Mucosa of descending colon (tissue), 3 donors: Measurements from ENCODE around the gene SUPT20H. TPM values are rescaled to one million over a fixed set of nuclear protein-coding genes. Genes with fewer than 3 reads are reported as not detected.

Experiments
- ATAC-seq: fragments of 200-7000 bp; cut with Tn5 transposase; one replicate; pipeline ENCODE4 v1.9.1; 2020; ENCODE audit warnings: mild to moderate bottlenecking, moderate library complexity
- DNase-seq, 3 donors: peaks; one replicate each; pipeline ENCODE4 v3.0.0-alpha.2; 2020
- H3K36me3 ChIP-seq: fragments of 200-600 bp; one replicate; pipeline ENCODE4 v1.8.0; 2021; ENCODE audit warnings: low read depth, mild to moderate bottlenecking
- H3K4me1 ChIP-seq: fragments of 200-600 bp; one replicate; pipeline ENCODE4 v1.8.0; 2021; ENCODE audit warnings: low read depth, mild to moderate bottlenecking
- H3K4me3 ChIP-seq: fragments of 200-600 bp; one replicate; pipeline ENCODE4 v1.8.0; 2021; ENCODE audit warnings: mild to moderate bottlenecking
- H3K9me3 ChIP-seq: fragments of 200-600 bp; one replicate; pipeline ENCODE4 v1.8.0; 2021; ENCODE audit warnings: mild to moderate bottlenecking
- intact Hi-C, 2 donors: fragments of 100-400 bp; cut with DNase I in 1 of 2; cut with micrococcal nuclease in 1 of 2; formaldehyde crosslinking; loops; one replicate each; pipeline versions ENCODE4 v1.11.0 to v1.11.1; 2022; cut with DNase I, micrococcal nuclease
- total RNA-seq, 3 donors: library from RNA; stranded (reverse); fragmentation: NEBNext Ultra II Directional in 2 of 3; extraction: Animal tissue kit (Norgen Biotek cat#: 25700) in 2 of 3; gene quantifications; one replicate each; pipeline versions ENCODE4 v1.2.1 to v1.2.4, GENCODE V29; 2021 to 2023
- TF ChIP-seq, protein P1 (sequence below): fragments of 200-600 bp; IDR thresholded peaks from one replicate; pipeline ENCODE4 v1.8.0; 2022; ENCODE audit warnings: antibody characterized with exemption, mild to moderate bottlenecking
- donor health status: DM: no; HTN: no; CAD: no; lungs with moderate emphysema.
- donor health status: DM: no; HTN: no; CAD: no.
- donor health status: DM: no; HTN: yes; CAD: no.

The SUPT20H gene
- total RNA-seq, 3 donors from 2014 or later, result 47.7 to 56.9 (median 56.4) TPM

DNA sequence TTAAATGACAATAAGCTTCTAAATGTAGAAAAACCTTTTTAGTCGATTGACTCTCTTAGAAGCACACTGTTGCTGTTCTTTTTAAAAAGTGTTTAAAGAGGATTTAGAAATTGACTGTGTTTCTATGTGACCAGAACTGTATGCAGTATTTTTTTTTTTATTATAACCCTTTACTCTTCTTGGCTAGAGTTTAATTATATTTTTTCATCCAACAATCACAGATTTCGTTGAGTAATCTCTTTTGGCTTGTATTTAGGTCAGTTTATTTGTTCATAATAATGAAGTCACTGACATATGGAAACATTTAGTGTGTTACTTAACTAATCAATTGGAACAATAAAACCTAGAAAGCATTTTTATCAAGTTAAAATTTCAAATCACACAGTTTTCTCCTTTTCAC is 26.1 kb upstream of the SUPT20H start:
- H3K36me3 ChIP-seq, result no peaks in the 10 kb centered on the region
- H3K4me1 ChIP-seq, result no peaks in the 10 kb centered on the region
- H3K9me3 ChIP-seq, result no peaks in the 10 kb centered on the region
- DNase-seq, result no peak
- TF ChIP-seq, protein P1, sequence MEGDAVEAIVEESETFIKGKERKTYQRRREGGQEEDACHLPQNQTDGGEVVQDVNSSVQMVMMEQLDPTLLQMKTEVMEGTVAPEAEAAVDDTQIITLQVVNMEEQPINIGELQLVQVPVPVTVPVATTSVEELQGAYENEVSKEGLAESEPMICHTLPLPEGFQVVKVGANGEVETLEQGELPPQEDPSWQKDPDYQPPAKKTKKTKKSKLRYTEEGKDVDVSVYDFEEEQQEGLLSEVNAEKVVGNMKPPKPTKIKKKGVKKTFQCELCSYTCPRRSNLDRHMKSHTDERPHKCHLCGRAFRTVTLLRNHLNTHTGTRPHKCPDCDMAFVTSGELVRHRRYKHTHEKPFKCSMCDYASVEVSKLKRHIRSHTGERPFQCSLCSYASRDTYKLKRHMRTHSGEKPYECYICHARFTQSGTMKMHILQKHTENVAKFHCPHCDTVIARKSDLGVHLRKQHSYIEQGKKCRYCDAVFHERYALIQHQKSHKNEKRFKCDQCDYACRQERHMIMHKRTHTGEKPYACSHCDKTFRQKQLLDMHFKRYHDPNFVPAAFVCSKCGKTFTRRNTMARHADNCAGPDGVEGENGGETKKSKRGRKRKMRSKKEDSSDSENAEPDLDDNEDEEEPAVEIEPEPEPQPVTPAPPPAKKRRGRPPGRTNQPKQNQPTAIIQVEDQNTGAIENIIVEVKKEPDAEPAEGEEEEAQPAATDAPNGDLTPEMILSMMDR, result no peak
- intact Hi-C loops, result no loop called here
- no peak overlapping the region for H3K4me3 ChIP-seq
- ATAC-seq, result no peak

DNA sequence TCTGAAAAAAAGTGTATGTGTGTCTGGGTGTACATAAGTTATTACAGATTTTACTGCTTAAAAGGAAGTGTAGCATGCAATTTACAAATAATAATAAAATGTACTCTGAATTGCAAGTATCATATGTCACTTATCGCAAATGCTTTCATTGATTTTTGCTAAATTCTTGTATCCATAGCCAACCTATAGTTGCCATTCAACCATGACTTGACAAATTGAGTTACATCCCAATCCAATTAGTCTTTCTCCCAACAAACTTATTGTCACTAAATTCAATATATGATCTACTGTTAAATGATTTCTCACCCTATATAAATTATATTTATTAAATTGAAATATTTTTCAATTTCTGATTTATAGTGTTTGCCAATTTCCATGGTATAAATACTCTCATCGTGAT is 17.3 kb upstream of the SUPT20H start:
- no peak for ATAC-seq
- intact Hi-C loops, result loop anchor here (10.0 kb wide), 1 partner anchor 528 kb away; no protein-coding TSS in a partner anchor
- Histone ChIP-seq H3K36me3 (no peaks in the 10 kb centered on the region), H3K9me3 (no peaks in the 10 kb centered on the region), H3K4me3 (no peak overlapping the region), H3K4me1 (no peaks in the 10 kb centered on the region)
- TF ChIP-seq, protein P1, result no peak
- DNase-seq, result no peak

DNA sequence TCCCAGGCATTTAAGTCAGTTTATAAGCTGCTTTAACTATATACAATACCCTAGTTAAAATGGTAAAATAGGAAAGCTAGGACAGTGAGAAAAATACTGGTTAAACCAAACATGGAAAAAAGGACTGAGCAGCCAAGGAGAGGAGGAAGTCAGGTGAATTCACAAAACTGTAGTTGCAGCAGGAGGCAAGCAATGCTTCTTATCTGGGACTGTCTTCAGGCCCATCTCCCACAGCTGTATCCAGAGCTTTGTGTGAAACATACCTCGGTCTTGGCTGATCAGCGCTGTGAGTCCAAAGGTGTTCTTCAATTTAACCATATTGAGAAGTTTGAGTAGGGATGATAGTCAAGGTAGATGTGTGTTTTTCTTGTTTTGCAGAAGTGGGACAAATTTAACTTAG is 15.7 kb upstream of the SUPT20H start:
- no peak for DNase-seq
- Histone ChIP-seq H3K4me1 (no peaks in the 10 kb centered on the region), H3K4me3 (no peak overlapping the region), H3K9me3 (no peaks in the 10 kb centered on the region), H3K36me3 (no peaks in the 10 kb centered on the region)
- TF ChIP-seq, protein P1, result no peak
- intact Hi-C loops, result loop anchor here (10.0 kb wide), 1 partner anchor 530 kb away; no protein-coding TSS in a partner anchor
- ATAC-seq, result no peak

DNA sequence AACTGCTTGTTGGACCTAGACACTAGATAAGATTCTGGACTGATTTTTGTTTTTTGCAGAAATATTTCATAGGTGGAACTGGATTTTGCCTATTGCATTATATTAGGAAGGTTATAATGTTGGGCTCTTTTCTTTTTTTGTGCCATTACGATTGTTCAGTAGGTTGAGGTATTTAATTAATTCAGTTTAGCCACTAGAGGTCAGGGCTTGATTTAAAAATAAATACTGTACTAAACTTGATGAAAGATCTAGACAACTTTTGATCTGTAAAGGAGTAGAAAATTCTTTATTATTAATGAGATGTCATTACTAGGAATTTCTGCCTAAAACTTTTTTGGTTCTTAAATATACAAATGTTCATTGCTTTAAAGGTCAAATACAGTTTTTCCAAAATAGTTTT is 15.2 kb upstream of the SUPT20H start:
- ATAC-seq, result no peak
- Histone ChIP-seq H3K9me3 (no peaks in the 10 kb centered on the region), H3K4me3 (no peak overlapping the region), H3K36me3 (no peaks in the 10 kb centered on the region), H3K4me1 (no peaks in the 10 kb centered on the region)
- intact Hi-C loops, result loop anchor here (10.0 kb wide), 1 partner anchor 530 kb away; no protein-coding TSS in a partner anchor
- TF ChIP-seq, protein P1, result no peak
- DNase-seq, result no peak

DNA sequence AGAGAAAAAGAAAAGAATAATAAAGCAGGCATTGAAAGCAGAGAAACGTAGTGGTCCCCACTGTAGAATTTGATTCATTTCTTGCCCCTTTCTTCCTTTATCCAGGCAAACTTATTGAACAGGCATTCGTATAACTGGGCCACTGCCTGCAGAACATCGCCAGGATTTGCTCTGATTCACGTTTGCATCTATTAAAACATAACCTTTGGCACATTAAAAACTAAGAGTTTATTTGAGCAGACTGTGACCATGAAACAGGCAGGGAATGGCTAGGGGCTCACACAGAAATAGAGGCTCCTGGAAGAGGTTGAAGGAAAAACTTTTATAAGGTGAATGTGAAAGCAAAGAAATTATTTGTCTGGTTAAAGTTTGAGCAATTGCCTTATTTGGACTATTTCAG is 12.5 kb upstream of the SUPT20H start:
- Histone ChIP-seq H3K4me1 (no peaks in the 10 kb centered on the region), H3K36me3 (no peaks in the 10 kb centered on the region), H3K9me3 (no peaks in the 10 kb centered on the region), H3K4me3 (no peak overlapping the region)
- ATAC-seq (no peak), DNase-seq (no peak)
- TF ChIP-seq, protein P1, result no peak
- intact Hi-C loops, result loop anchor here (10.0 kb wide), 1 partner anchor 533 kb away; no protein-coding TSS in a partner anchor

DNA sequence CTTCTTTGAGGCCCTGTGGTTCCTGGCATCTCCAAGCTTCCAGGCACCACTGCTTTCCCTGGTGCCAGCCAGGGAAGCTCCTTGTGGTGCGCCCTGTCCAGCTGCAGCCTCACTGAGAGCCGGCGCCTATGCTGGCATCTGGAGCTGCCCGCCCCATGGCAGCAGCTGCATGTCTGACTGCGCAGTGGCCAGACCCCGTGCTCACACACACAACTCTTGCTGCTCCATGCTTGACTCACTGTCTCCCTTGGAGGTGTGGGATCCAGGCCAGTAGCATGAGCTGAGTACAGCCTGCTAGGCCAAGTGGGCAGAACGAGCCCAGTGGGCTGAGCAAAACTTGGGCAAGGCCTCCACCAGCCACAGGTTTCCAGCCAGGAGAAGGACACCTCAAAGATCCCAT is 11.5 kb upstream of the SUPT20H start:
- TF ChIP-seq, protein P1, result no peak
- DNase-seq (no peak), ATAC-seq (no peak)
- intact Hi-C loops, result loop anchor here (10.0 kb wide), 1 partner anchor 534 kb away; no protein-coding TSS in a partner anchor
- no peaks in the 10 kb centered on the region for H3K4me1 ChIP-seq
- H3K9me3 ChIP-seq, result no peaks in the 10 kb centered on the region
- H3K36me3 ChIP-seq, result no peaks in the 10 kb centered on the region
- no peak overlapping the region for H3K4me3 ChIP-seq
